AG04450 (cell line): ENCODE measurements around the gene ATPAF2. TPM values are rescaled to one million over a fixed set of nuclear protein-coding genes. Genes with fewer than 3 reads are reported as not detected.

ENCODE experiments used
- CTCF ChIA-PET: fragments of 300-600, 350-600 bp; formaldehyde crosslinking; extraction: SDS; loops from one replicate; lab custom pipeline; 2022; ENCODE audit warnings: antibody characterized with exemption, inconsistent platforms; lab: Charles Lee
- POLR2A ChIA-PET: fragments of 350-600 bp; formaldehyde crosslinking; extraction: SDS; loops from one replicate; lab custom pipeline; 2021; ENCODE audit warnings: antibody characterized with exemption, inconsistent platforms; lab: Yijun Ruan, JAX
- DNase-seq: peaks from one replicate; pipeline ENCODE4 v3.0.0-alpha.2; 2011; ENCODE audit warnings: low read depth, low spot score
- H3K27ac ChIP-seq: one replicate; pipeline ENCODE4 v1.5.1; 2012; ENCODE audit warnings: low read depth, low read length, control low read depth
- H3K27me3 ChIP-seq: one replicate; pipeline ENCODE4 v1.6.0; 2012; ENCODE audit warnings: low read length; ENCODE audit not compliant: control insufficient read depth, insufficient read depth
- H3K4me3 ChIP-seq: 2 replicates; pipeline ENCODE4 v1.5.1; 2011; ENCODE audit warnings: mild to moderate bottlenecking, low read depth, low read length, control low read depth
- H3K9me3 ChIP-seq: 2 replicates; pipeline ENCODE4 v1.5.1; 2012; ENCODE audit warnings: low read length; ENCODE audit not compliant: control insufficient read depth, insufficient read depth
- CTCF ChIP-seq: IDR thresholded peaks from 2 replicates; pipeline ENCODE4 v1.5.1; 2011; ENCODE audit warnings: low read depth, low read length, control low read depth, inconsistent platforms
- polyA plus RNA-seq: library from polyadenylated mRNA; depleted of rRNA; stranded (reverse); fragments of >200 nt; gene quantifications from 2 replicates; pipeline ENCODE4 v1.2.3, GENCODE V29; 2011

The ATPAF2 gene
- polyA plus RNA-seq, 1 experiment: 16.6 TPM

GRCh38 chr17:18028114-18028951 lies 10.6 kb downstream of the ATPAF2 start:
- no peaks in the 10 kb centered on the region for H3K27me3 ChIP-seq
- CTCF ChIA-PET: interaction anchor here (0.6 to 1.0 kb wide), 6 partner anchors 101 to 250 kb away, joined by 3 to 5 read pairs (median 3); no protein-coding TSS in a partner anchor
- POLR2A ChIA-PET: no interaction called here
- H3K9me3 ChIP-seq: no peaks in the 10 kb centered on the region
- no peak overlapping the region for H3K27ac ChIP-seq
- H3K4me3 ChIP-seq: no peak overlapping the region
- DNase-seq: no peak
- TF ChIP-seq CTCF: no peak

- H3K27ac ChIP-seq: no peak overlapping the region
- H3K9me3 ChIP-seq: no peaks in the 10 kb centered on the region
- H3K27me3 ChIP-seq: no peaks in the 10 kb centered on the region
- TF ChIP-seq CTCF: no peak
- no peak overlapping the region for H3K4me3 ChIP-seq
- ChIA-PET POLR2A (no interaction called here), CTCF (interaction anchor here (0.6 to 1.0 kb wide), 2 partner anchors 15 to 108 kb away, joined by 3 read pairs; no protein-coding TSS in a partner anchor)
- no peak for DNase-seq
Observed at GRCh38 chr17:18027280-18027679, 11.7 kb downstream of the ATPAF2 start.

- H3K4me3 ChIP-seq: no peak overlapping the region
- CTCF ChIA-PET: no interaction called here
- POLR2A ChIA-PET: no interaction called here
- H3K9me3 ChIP-seq: no peaks in the 10 kb centered on the region
- no peaks in the 10 kb centered on the region for H3K27me3 ChIP-seq
- no peak; the same call in 1 of the 2 replicates for TF ChIP-seq CTCF
- no peak overlapping the region for H3K27ac ChIP-seq
- no peak for DNase-seq
Observed at GRCh38 chr17:18025945-18026776, 12.8 kb downstream of the ATPAF2 start.

GRCh38 chr17:18025241-18025944 lies 13.6 kb downstream of the ATPAF2 start:
- no peak for DNase-seq
- no peaks in the 10 kb centered on the region for H3K27me3 ChIP-seq
- no peak overlapping the region for H3K27ac ChIP-seq
- CTCF ChIA-PET: interaction anchor here (1.4 kb wide), 1 partner anchor 21 kb away, joined by 3 read pairs; no protein-coding TSS in a partner anchor
- POLR2A ChIA-PET: no interaction called here
- TF ChIP-seq CTCF: no peak
- H3K9me3 ChIP-seq: no peaks in the 10 kb centered on the region
- H3K4me3 ChIP-seq: no peak overlapping the region
